H9 (cell line): Measurements from ENCODE around the gene SBF1. TPM values are rescaled to one million over a fixed set of nuclear protein-coding genes. Genes with fewer than 3 reads are reported as not detected.

Source experiments
- DNase-seq: peaks from one replicate; pipeline ENCODE4 v3.0.0-alpha.2; 2017
- H2AFZ ChIP-seq: one replicate; pipeline ENCODE4 v1.6.1; 2013; ENCODE audit warnings: mild to moderate bottlenecking, low read length, control low read depth, moderate library complexity
- H2AK5ac ChIP-seq: 2 replicates; pipeline ENCODE4 v1.6.1; 2013; ENCODE audit warnings: low read length, control low read depth, mixed read lengths; ENCODE audit not compliant: insufficient read length
- H2BK120ac ChIP-seq: one replicate; pipeline ENCODE4 v1.6.1; 2013; ENCODE audit warnings: low read depth, mild to moderate bottlenecking, low read length, control low read depth, inconsistent platforms; ENCODE audit not compliant: poor library complexity, severe bottlenecking
- H2BK12ac ChIP-seq: 2 replicates; pipeline ENCODE4 v1.6.1; 2013; ENCODE audit warnings: low read length, control low read depth, mixed read lengths, low read depth; ENCODE audit not compliant: insufficient read length
- H2BK15ac ChIP-seq: 2 replicates; pipeline ENCODE4 v1.6.1; 2013; ENCODE audit warnings: low read depth, low read length, control low read depth
- H2BK20ac ChIP-seq: one replicate; pipeline ENCODE4 v1.6.1; 2013; ENCODE audit warnings: low read depth, mild to moderate bottlenecking, low read length, control low read depth, inconsistent platforms; ENCODE audit not compliant: poor library complexity, severe bottlenecking
- H2BK5ac ChIP-seq: 2 replicates; pipeline ENCODE4 v1.6.1; 2013; ENCODE audit warnings: low read length, control low read depth, mixed read lengths; ENCODE audit not compliant: insufficient read length
- H3K14ac ChIP-seq: 2 replicates; pipeline ENCODE4 v1.6.1; 2013; ENCODE audit warnings: low read length, control low read depth; ENCODE audit not compliant: insufficient read depth
- H3K18ac ChIP-seq: 2 replicates; pipeline ENCODE4 v1.6.1; 2013; ENCODE audit warnings: low read depth, mild to moderate bottlenecking, mixed read lengths, low read length, control low read depth; ENCODE audit not compliant: insufficient read length
- H3K23ac ChIP-seq: 2 replicates; pipeline ENCODE4 v1.6.1; 2013; ENCODE audit warnings: low read length, control low read depth, mixed read lengths, low read depth; ENCODE audit not compliant: insufficient read length
- H3K23me2 ChIP-seq: 2 replicates; pipeline ENCODE4 v1.6.1; 2013; ENCODE audit warnings: low read depth, mild to moderate bottlenecking, mixed read lengths, low read length, control low read depth; ENCODE audit not compliant: insufficient read length, poor library complexity, severe bottlenecking
- H3K27ac ChIP-seq: 2 replicates; pipeline ENCODE4 v1.5.1; 2013; ENCODE audit warnings: low read length, control low read depth, mixed read lengths, low read depth; ENCODE audit not compliant: insufficient read length
- H3K27me3 ChIP-seq: 2 replicates; pipeline ENCODE4 v1.6.1; 2013; ENCODE audit warnings: low read length, control low read depth, inconsistent platforms; ENCODE audit not compliant: insufficient read depth
- H3K4ac ChIP-seq: 2 replicates; pipeline ENCODE4 v1.6.1; 2013; ENCODE audit warnings: low read depth, mild to moderate bottlenecking, control low read depth, inconsistent platforms, low read length, moderate library complexity
- H3K4me1 ChIP-seq: 2 replicates; pipeline ENCODE4 v1.6.1; 2013; ENCODE audit warnings: low read length, control low read depth, inconsistent platforms; ENCODE audit not compliant: insufficient read depth
- H3K4me2 ChIP-seq: 2 replicates; pipeline ENCODE4 v1.6.1; 2013; ENCODE audit warnings: low read length, control low read depth, mixed read lengths; ENCODE audit not compliant: insufficient read length, insufficient read depth
- H3K56ac ChIP-seq: 2 replicates; pipeline ENCODE4 v1.6.1; 2013; ENCODE audit warnings: low read depth, mild to moderate bottlenecking, mixed read lengths, low read length, control low read depth; ENCODE audit not compliant: insufficient read length
- H3K79me1 ChIP-seq: 2 replicates; pipeline ENCODE4 v1.6.1; 2013; ENCODE audit warnings: low read depth, mild to moderate bottlenecking, moderate library complexity, low read length, control low read depth, inconsistent platforms; ENCODE audit not compliant: insufficient read depth, poor library complexity, severe bottlenecking
- H3K79me2 ChIP-seq: 2 replicates; pipeline ENCODE4 v1.6.1; 2013; ENCODE audit warnings: low read length, control low read depth, inconsistent platforms; ENCODE audit not compliant: insufficient read depth
- H3K9ac ChIP-seq: 2 replicates; pipeline ENCODE4 v1.6.1; 2013; ENCODE audit warnings: low read length, control low read depth, mixed read lengths; ENCODE audit not compliant: insufficient read length; ENCODE audit errors: extremely low read depth
- H3K9me3 ChIP-seq: one replicate; pipeline ENCODE4 v1.6.1; 2013; ENCODE audit warnings: low read depth, low read length, inconsistent platforms; ENCODE audit not compliant: control insufficient read depth
- H3T11ph ChIP-seq: one replicate; pipeline ENCODE4 v1.6.1; 2013; ENCODE audit warnings: mild to moderate bottlenecking, low read length, control low read depth, inconsistent platforms
- H4K20me1 ChIP-seq: one replicate; pipeline ENCODE4 v1.6.1; 2013; ENCODE audit not compliant: control insufficient read depth, insufficient read length, insufficient read depth
- H4K5ac ChIP-seq: 2 replicates; pipeline ENCODE4 v1.6.1; 2013; ENCODE audit warnings: low read depth, mild to moderate bottlenecking, mixed read lengths, low read length, control low read depth; ENCODE audit not compliant: insufficient read length
- H4K8ac ChIP-seq: replicated peaks from 2 replicates; pipeline ENCODE4 v1.6.1; 2013; ENCODE audit warnings: low read length, control low read depth, mixed read lengths, low read depth; ENCODE audit not compliant: insufficient read length
- H4K91ac ChIP-seq: 2 replicates; pipeline ENCODE4 v1.6.1; 2013; ENCODE audit warnings: low read depth, mild to moderate bottlenecking, moderate library complexity, mixed read lengths, low read length, control low read depth; ENCODE audit not compliant: insufficient read length
- H3K27ac Mint-ChIP-seq, 3 experiments: 2 replicates in 2 of 3; 3 replicates in 1 of 3; pipeline ENCODE4 v1.8.0; 2020 to 2021; ENCODE audit warnings: mixed read lengths in 3 of 3, mild to moderate bottlenecking in 1 of 3, moderate library complexity in 1 of 3
- H3K27me3 Mint-ChIP-seq: 2 replicates; pipeline ENCODE4 v1.8.0; 2021; ENCODE audit warnings: low read depth, mild to moderate bottlenecking, moderate library complexity, mixed read lengths
- H3K36me3 Mint-ChIP-seq, 3 experiments: 2 replicates in 2 of 3; 3 replicates in 1 of 3; pipeline ENCODE4 v1.8.0; 2020 to 2021; ENCODE audit warnings: low read depth in 3 of 3, mixed read lengths in 3 of 3; ENCODE audit not compliant: insufficient read depth in 1 of 3
- H3K4me1 Mint-ChIP-seq, 2 experiments: 2 replicates each; pipeline ENCODE4 v1.8.0; 2020; ENCODE audit warnings: mixed read lengths in 2 of 2
- H3K4me3 Mint-ChIP-seq, 2 experiments: 2 replicates in 1 of 2; 3 replicates in 1 of 2; pipeline ENCODE4 v1.8.0; 2020 to 2021; ENCODE audit warnings: mild to moderate bottlenecking in 2 of 2, mixed read lengths in 2 of 2, moderate library complexity in 1 of 2
- H3K9me3 Mint-ChIP-seq, 2 experiments: 2 replicates in 1 of 2; 3 replicates in 1 of 2; pipeline ENCODE4 v1.8.0; 2020; ENCODE audit warnings: mild to moderate bottlenecking in 2 of 2, mixed read lengths in 2 of 2, moderate library complexity in 1 of 2
- WGBS: extraction: QIAGEN DNeasy Blood & Tissue Kit; methylation state at CpG from one replicate; pipeline ENCODE4 v1.1.7; 2013; ENCODE audit warnings: missing lambda C conversion rate, low lambda C conversion rate, mixed read lengths; ENCODE audit not compliant: insufficient read length; ENCODE audit errors: extremely low coverage; 5-methylcytosine and 5-hydroxymethylcytosine counted together
- total RNA-seq: library from RNA; stranded (reverse); gene quantifications from 2 replicates; pipeline ENCODE4 v1.2.1, GENCODE V29; 2021
- TF ChIP-seq, protein P1 (sequence below): fragments of 200-600 bp; sonication (generic); conservative IDR thresholded peaks from 3 replicates; pipeline ENCODE4 v1.8.0; 2021; ENCODE audit warnings: antibody characterized with exemption, mild to moderate bottlenecking

The SBF1 gene
- total RNA-seq, 1 experiment from 2014 or later: 69.8 TPM

DNA sequence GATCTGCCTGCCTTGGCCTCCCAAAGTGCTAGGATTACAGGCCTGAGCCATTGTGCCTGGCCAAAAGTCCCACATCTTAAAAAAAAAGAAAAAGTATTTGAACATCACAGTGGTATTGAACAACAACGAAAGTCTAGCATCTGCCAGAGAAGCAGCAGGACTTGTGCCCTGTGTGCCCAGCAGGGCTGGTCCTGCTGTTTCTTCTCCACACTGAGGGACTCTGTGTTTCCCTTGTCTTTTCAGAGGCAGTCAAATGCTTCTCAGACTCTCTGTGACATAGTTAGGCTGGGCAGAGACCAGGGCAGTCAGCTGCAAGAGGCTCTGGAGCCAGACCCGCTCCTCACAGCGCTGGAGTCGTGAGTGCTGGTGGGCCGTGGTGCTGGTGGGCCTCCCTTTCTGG lies 56.2 kb downstream of the SBF1 start:
- Histone ChIP-seq H3K23me2 (no peaks in the 10 kb centered on the region), H4K8ac (no peak overlapping the region), H3K4me1 (no peaks in the 10 kb centered on the region), H2BK15ac (no peak overlapping the region), H4K5ac (no peak overlapping the region), H3K14ac (no peak overlapping the region), H2BK12ac (no peak overlapping the region), H3K27me3 (no peaks in the 10 kb centered on the region), H3K79me1 (no peaks in the 10 kb centered on the region), H3K4ac (no peak overlapping the region), H2AK5ac (no peak overlapping the region), H4K20me1 (no peaks in the 10 kb centered on the region), H2BK5ac (no peak overlapping the region), H3T11ph (no peak overlapping the region), H3K27ac (no peak overlapping the region), H2BK20ac (no peak overlapping the region), H3K9me3 (no peaks in the 10 kb centered on the region), H3K9ac (no peak overlapping the region), H3K23ac (no peak overlapping the region), H2BK120ac (no peak overlapping the region), H4K91ac (no peak overlapping the region), H3K79me2 (no peaks in the 10 kb centered on the region), H3K4me2 (no peak overlapping the region), H3K56ac (no peak overlapping the region), H3K18ac (no peak overlapping the region), H2AFZ (no peak overlapping the region)
- Mint-ChIP-seq H3K27ac (no peak overlapping the region), H3K36me3 (peaks cover 21 to 78% (median 73%) of the 10 kb centered on the region in 3 experiments; a peak in 6 of 7 replicates), H3K4me1 (no peaks in the 10 kb centered on the region), H3K27me3 (no peaks in the 10 kb centered on the region), H3K4me3 (no peak overlapping the region), H3K9me3 (no peaks in the 10 kb centered on the region)
- DNase-seq: no peak
- WGBS: no CpG with 5 or more reads among the region's 5 CpGs
- TF ChIP-seq, protein P1, sequence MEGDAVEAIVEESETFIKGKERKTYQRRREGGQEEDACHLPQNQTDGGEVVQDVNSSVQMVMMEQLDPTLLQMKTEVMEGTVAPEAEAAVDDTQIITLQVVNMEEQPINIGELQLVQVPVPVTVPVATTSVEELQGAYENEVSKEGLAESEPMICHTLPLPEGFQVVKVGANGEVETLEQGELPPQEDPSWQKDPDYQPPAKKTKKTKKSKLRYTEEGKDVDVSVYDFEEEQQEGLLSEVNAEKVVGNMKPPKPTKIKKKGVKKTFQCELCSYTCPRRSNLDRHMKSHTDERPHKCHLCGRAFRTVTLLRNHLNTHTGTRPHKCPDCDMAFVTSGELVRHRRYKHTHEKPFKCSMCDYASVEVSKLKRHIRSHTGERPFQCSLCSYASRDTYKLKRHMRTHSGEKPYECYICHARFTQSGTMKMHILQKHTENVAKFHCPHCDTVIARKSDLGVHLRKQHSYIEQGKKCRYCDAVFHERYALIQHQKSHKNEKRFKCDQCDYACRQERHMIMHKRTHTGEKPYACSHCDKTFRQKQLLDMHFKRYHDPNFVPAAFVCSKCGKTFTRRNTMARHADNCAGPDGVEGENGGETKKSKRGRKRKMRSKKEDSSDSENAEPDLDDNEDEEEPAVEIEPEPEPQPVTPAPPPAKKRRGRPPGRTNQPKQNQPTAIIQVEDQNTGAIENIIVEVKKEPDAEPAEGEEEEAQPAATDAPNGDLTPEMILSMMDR: no peak
